Prostate gland (tissue), 2 donors: Measurements from ENCODE around the gene PHC2. TPM values are rescaled to one million over a fixed set of nuclear protein-coding genes. Genes with fewer than 3 reads are reported as not detected.

Source experiments
- DNase-seq: peaks from one replicate; pipeline ENCODE4 v3.0.0-alpha.2; 2019; ENCODE audit warnings: low spot score
- H3K27ac ChIP-seq, 2 donors: fragments of 200-600 bp; sonication (generic); 2 replicates each; pipeline ENCODE4 v1.5.1; 2017 to 2019
- H3K27me3 ChIP-seq: fragments of 200-600 bp; sonication (generic); replicated peaks from 2 replicates; pipeline ENCODE4 v1.5.1; 2019; ENCODE audit not compliant: insufficient read depth
- H3K36me3 ChIP-seq, 2 donors: fragments of 200-600 bp; sonication (generic); 1 replicate in 1 of 2; 2 replicates in 1 of 2; pipeline versions ENCODE4 v1.5.1 to v1.8.1; 2017 to 2019
- H3K4me1 ChIP-seq: fragments of 200-600 bp; sonication (generic); replicated peaks from 2 replicates; pipeline ENCODE4 v1.5.1; 2019
- H3K4me3 ChIP-seq, 2 donors: fragments of 200-600 bp; sonication (generic); 2 replicates each; pipeline ENCODE4 v1.5.1; 2017 to 2019
- H3K9me3 ChIP-seq: fragments of 200-600 bp; sonication (generic); 2 replicates; pipeline ENCODE4 v1.5.1; 2017
- POLR2A ChIP-seq: fragments of 450-650 bp; IDR thresholded peaks from one replicate; pipeline ENCODE4 v1.6.1; 2016; ENCODE audit warnings: antibody characterized with exemption, mild to moderate bottlenecking
- POLR2AphosphoS5 ChIP-seq: sonication (generic); formaldehyde crosslinking; IDR thresholded peaks from one replicate; pipeline ENCODE4 v1.6.1; 2017; ENCODE audit warnings: antibody characterized with exemption
- WGBS: methylation state at CpG from one replicate; pipeline ENCODE4 v1.1.5; 2018; 5-methylcytosine and 5-hydroxymethylcytosine counted together
- intact Hi-C: fragments of 100-400 bp; cut with DNase I; formaldehyde crosslinking; loops from one replicate; pipeline ENCODE4 v1.14.2; 2022
- total RNA-seq, 2 donors: library from RNA; depleted of rRNA; stranded (reverse); fragments of >200 nt; gene quantifications; one replicate each; pipeline ENCODE4 v1.1.0, GENCODE V29; 2016
- TF ChIP-seq, protein P1 (sequence below), 4 experiments: fragments of 200-600 bp in 2 of 4; fragments of 450-650 bp in 2 of 4; sonication (generic) in 2 of 4; IDR thresholded peaks; 1 replicate in 3 of 4; 2 replicates in 1 of 4; pipeline ENCODE4 v1.5.1; 2016 to 2019; ENCODE audit warnings: antibody characterized with exemption in 4 of 4, mild to moderate bottlenecking in 2 of 4, moderate library complexity in 2 of 4

Gene PHC2
- total RNA-seq, 2 donors from 2014 or later, result 75.0 to 131 TPM

DNA sequence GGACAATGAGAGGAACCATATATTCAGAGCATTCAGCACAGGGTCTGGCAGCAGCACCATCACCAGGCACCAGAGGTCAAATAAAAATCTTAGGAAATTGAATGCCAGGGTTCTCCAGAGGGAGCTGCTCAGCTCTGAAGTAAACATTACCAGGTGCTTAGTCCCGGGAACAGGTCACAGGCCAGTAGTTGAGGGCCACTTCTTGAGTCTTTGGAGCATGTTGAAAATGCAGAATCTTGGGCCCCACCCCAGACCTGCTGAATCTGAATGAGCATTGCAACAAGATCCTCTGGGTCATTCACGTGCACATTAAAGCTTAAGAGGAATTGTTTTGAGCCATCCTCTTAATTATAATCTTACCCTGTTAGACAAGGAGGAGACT is 33.8 kb downstream of the PHC2 start:
- WGBS, result 67% methylated on average over 2 of the region's 2 CpGs
- TF ChIP-seq, protein P1, sequence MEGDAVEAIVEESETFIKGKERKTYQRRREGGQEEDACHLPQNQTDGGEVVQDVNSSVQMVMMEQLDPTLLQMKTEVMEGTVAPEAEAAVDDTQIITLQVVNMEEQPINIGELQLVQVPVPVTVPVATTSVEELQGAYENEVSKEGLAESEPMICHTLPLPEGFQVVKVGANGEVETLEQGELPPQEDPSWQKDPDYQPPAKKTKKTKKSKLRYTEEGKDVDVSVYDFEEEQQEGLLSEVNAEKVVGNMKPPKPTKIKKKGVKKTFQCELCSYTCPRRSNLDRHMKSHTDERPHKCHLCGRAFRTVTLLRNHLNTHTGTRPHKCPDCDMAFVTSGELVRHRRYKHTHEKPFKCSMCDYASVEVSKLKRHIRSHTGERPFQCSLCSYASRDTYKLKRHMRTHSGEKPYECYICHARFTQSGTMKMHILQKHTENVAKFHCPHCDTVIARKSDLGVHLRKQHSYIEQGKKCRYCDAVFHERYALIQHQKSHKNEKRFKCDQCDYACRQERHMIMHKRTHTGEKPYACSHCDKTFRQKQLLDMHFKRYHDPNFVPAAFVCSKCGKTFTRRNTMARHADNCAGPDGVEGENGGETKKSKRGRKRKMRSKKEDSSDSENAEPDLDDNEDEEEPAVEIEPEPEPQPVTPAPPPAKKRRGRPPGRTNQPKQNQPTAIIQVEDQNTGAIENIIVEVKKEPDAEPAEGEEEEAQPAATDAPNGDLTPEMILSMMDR (IDR thresholded peaks at IDR 0.05), result no peak
- TF ChIP-seq POLR2AphosphoS5 (no peak), POLR2A (no peak)
- Histone ChIP-seq H3K27ac (no peak overlapping the region), H3K4me3 (no peak overlapping the region), H3K4me1 (no peaks in the 10 kb centered on the region), H3K36me3 (no peaks in the 10 kb centered on the region), H3K27me3 (no peaks in the 10 kb centered on the region), H3K9me3 (no peaks in the 10 kb centered on the region)
- intact Hi-C loops, result no loop called here
- DNase-seq, result no peak

DNA sequence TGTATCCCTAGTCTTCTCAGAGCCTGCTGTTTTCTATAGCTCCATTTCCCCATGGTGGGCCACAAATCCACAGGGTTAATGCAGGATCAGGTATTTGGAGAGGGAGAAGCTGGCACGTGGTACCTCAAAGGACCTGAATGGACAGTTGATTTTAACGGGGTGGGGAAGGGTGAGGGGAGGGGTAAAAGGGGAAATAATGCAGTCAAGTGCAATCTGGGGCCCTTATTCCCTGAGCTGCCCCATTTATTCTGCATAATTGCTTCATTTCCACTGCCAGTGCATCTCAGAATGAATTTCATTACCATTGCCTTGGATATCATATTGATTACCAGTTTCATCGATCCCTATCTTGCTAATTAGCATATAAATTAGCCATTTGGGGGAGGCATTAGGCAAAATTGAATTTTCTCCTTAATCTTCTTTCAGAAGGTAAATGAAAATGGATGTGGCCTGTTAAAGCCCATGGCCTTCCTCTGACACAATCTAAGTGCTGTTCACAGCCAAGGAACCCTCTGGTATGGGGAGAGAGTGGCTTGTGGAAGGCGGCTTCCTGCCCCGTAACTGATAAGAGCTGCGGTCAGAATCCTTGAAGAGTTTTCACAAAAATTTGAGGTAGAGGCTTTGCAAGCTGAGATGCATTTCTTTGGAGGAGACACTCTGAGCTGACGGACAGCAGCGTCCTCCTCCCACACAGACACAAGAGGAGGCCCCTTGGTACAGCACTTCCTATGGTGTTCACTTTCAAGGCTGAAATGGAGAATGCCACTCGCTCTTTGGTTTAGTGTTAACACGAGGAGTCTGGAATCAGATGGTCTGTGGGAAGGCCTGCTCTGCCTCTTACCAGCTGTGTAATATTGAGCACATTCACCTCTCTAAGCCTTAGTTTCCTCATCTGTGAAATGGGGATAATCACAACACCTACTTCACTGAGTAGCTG is 34.4 kb downstream of the PHC2 start:
- H3K4me1 ChIP-seq, result no peaks in the 10 kb centered on the region
- intact Hi-C loops, result no loop called here
- no peak for DNase-seq

DNA sequence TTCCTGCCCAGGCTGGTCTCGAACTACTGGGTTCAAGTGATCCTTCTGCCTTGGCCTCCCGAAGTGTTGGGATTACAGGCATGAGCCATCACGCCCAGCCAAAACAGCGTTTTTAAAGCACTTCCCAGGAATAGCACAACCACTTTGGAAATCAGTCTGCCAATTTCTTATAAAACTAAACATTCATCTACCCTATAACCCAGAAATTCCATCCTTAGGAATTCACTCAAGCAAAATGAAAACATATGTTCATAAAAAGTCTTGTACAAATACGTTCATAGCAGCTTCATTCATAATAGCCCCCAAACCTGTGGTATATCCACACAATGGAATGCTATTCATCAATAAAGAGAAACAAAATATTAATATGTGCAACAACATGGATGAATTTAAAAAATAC is 36.1 kb downstream of the PHC2 start:
- H3K4me3 ChIP-seq, result no peak overlapping the region
- TF ChIP-seq, protein P1 (IDR thresholded peaks at IDR 0.05), result no peak
- TF ChIP-seq POLR2A (no peak), POLR2AphosphoS5 (no peak)
- intact Hi-C loops, result no loop called here
- WGBS, result 88% methylated on average over 5 of the region's 5 CpGs
- no peaks in the 10 kb centered on the region for H3K4me1 ChIP-seq
- no peaks in the 10 kb centered on the region for H3K9me3 ChIP-seq
- no peak overlapping the region for H3K27ac ChIP-seq
- no peaks in the 10 kb centered on the region for H3K36me3 ChIP-seq
- no peaks in the 10 kb centered on the region for H3K27me3 ChIP-seq
- DNase-seq, result no peak

More for the DNA sequence above, 34.4 kb downstream of the PHC2 start:
- H3K36me3 ChIP-seq, result no peaks in the 10 kb centered on the region
- H3K9me3 ChIP-seq, result no peaks in the 10 kb centered on the region
- H3K4me3 ChIP-seq, result no peak overlapping the region
- no peaks in the 10 kb centered on the region for H3K27me3 ChIP-seq
- H3K27ac ChIP-seq, result no peak overlapping the region
- 75% methylated on average over 10 of the region's 10 CpGs for WGBS
- TF ChIP-seq POLR2A, result no peak
- TF ChIP-seq, protein P1 (IDR thresholded peaks at IDR 0.05), result no peak
- TF ChIP-seq POLR2AphosphoS5, result no peak

DNA sequence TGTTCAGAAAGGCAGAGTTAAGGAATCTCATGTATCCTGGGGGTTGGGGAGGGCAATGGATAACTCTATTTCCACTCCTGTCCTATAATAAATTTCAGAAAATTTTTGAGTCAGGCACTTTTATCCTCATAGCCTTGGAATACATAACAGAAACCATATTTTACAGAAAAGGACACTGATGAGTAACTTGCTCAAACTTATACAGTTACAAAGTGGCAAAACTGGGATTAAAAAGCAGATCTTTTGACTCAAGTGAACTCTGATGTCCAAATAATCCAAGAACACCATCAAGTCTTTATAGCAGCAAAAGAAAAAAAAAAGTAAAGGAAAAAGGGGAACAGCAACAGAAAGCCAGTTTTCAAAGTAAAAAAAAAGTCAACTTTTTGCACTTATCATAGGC is 36.9 kb downstream of the PHC2 start:
- Histone ChIP-seq H3K36me3 (no peaks in the 10 kb centered on the region), H3K27ac (no peak overlapping the region), H3K9me3 (no peaks in the 10 kb centered on the region), H3K4me3 (no peak overlapping the region), H3K4me1 (no peaks in the 10 kb centered on the region), H3K27me3 (no peaks in the 10 kb centered on the region)
- DNase-seq, result no peak
- intact Hi-C loops, result no loop called here
- TF ChIP-seq POLR2A (no peak), POLR2AphosphoS5 (no peak)
- TF ChIP-seq, protein P1 (IDR thresholded peaks at IDR 0.05), result no peak

DNA sequence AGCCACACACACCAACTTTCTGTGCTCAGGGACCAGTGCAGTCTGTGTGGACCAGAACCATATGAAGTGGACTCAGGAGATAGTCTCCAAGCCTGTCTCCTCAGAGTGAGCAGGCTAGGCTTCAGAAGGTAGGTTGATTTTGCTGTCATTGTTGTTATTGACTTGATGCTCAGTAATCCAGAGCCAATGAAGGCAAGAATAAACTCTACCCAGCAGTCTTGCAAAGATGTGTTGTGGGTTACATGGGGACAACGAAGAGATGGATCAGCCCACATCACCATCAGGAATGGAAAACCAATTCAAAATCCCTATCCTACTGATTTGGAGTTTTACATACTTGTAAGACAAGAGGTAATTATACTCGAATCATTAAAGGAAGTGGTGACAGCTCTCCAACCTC is 37.4 kb downstream of the PHC2 start:
- 86% methylated on average over 2 of the region's 2 CpGs for WGBS
- Histone ChIP-seq H3K27me3 (no peaks in the 10 kb centered on the region), H3K4me3 (no peak overlapping the region), H3K4me1 (no peaks in the 10 kb centered on the region), H3K9me3 (no peaks in the 10 kb centered on the region), H3K36me3 (no peaks in the 10 kb centered on the region), H3K27ac (no peak overlapping the region)
- intact Hi-C loops, result no loop called here
- TF ChIP-seq POLR2AphosphoS5 (no peak), POLR2A (no peak)
- TF ChIP-seq, protein P1 (IDR thresholded peaks at IDR 0.05), result no peak
- no peak for DNase-seq
